ENCODE data around the gene IFITM5. TPM values are rescaled to one million over a fixed set of nuclear protein-coding genes. Genes with fewer than 3 reads are reported as not detected.

The IFITM5 gene
- total and polyA plus RNA-seq, 2 donors (not counting 1 experiment from before 2014, with no cell fraction given): not detected

DNA sequence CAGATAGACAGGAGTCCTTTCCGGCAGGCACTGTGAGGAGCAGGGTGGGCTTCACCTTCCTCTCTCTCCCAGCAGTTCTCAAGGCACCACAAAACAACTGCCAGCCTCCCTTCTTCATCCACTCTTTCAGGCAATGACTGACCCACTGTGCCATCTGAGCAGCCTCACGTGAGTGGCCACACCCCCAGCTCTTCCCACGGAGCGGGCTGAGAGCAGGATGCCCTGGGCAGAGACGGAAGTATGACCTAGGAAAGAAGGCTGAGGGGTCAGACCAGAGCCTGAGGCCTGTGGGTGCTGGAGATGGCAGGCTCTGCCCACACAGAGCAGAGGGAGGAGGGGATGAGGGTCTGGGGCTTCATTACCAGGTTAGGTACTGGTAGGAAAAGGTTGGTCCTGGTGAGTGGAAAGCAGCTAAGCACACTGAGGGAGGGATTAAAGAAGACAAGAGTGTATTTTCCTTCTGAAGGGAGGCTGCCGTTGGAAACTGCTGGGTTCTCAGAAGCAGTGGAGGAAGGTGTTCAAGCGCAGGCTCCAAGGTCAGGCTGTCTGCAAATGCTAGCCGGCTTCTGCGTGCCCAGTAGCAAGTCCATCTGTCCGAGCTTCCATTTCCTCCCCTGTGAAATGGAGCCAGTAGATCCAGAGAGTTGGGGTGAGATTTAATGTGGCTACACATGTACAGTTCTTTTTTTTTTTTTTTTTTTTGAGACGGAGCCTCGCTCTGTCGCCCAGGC, 16.5 kb downstream of the IFITM5 start:
- WGBS (ENCODE audit: insufficient coverage): 92% methylated on average over 8 of the region's 13 CpGs
- DNase-seq (no peak), ATAC-seq (ENCODE audit: low read depth) (no peak)
- ChIA-PET CTCF (interaction anchor here (1.5 to 3.3 kb wide), 2 partner anchors 11 to 32 kb away, joined by 4 to 19 read pairs; no protein-coding TSS in a partner anchor), POLR2A (interaction anchor here (0.7 to 2.2 kb wide), 3 partner anchors 8 to 15 kb away, joined by 4 to 8 read pairs (median 6); no protein-coding TSS in a partner anchor)
- no peak overlapping the region for H3K4me2 ChIP-seq (replicated peaks; ENCODE audit: low read depth, low read length, poor library complexity, severe bottlenecking)
- H3K36me3 ChIP-seq (replicated peaks in 1 of 2; ENCODE audit: control extremely low read depth in 1 of 2, control insufficient read depth in 1 of 2, extremely low read depth in 1 of 2, insufficient read depth in 2 of 2, low read length in 1 of 2): no peaks in the 10 kb centered on the region
- peaks cover 43 to 44% of the 10 kb centered on the region in 2 donors for H3K4me1 ChIP-seq (ENCODE audit: control insufficient read depth in 2 of 2, insufficient read depth in 2 of 2, low read length in 2 of 2)
- H3K27me3 ChIP-seq (replicated peaks in 1 of 4; ENCODE audit: control extremely low read depth in 1 of 4, control insufficient read depth in 3 of 4, insufficient read depth in 4 of 4, low read length in 3 of 4): peaks cover 0 to 61% (median 22%) of the 10 kb centered on the region in 4 experiments
- no peak for TF ChIP-seq EZH2 (IDR thresholded peaks at IDR 0.05; ENCODE audit: borderline replicate concordance, insufficient read depth, low read depth, low read length, poor library complexity, severe bottlenecking)
- TF ChIP-seq, protein P1, sequence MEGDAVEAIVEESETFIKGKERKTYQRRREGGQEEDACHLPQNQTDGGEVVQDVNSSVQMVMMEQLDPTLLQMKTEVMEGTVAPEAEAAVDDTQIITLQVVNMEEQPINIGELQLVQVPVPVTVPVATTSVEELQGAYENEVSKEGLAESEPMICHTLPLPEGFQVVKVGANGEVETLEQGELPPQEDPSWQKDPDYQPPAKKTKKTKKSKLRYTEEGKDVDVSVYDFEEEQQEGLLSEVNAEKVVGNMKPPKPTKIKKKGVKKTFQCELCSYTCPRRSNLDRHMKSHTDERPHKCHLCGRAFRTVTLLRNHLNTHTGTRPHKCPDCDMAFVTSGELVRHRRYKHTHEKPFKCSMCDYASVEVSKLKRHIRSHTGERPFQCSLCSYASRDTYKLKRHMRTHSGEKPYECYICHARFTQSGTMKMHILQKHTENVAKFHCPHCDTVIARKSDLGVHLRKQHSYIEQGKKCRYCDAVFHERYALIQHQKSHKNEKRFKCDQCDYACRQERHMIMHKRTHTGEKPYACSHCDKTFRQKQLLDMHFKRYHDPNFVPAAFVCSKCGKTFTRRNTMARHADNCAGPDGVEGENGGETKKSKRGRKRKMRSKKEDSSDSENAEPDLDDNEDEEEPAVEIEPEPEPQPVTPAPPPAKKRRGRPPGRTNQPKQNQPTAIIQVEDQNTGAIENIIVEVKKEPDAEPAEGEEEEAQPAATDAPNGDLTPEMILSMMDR (IDR thresholded peaks at IDR 0.05): no peak
- peaks cover 0 to 21% (median 0%) of the 10 kb centered on the region in 3 donors for H3K9me3 ChIP-seq (ENCODE audit: control extremely low read depth in 1 of 3, control insufficient read depth in 2 of 3, insufficient read depth in 1 of 3, low read length in 2 of 3)
- peak overlapping the region in 1 of 5 experiments; percentile 5 for H3K4me3 ChIP-seq (ENCODE audit: control extremely low read depth in 1 of 5, extremely low read depth in 1 of 5, insufficient read depth in 1 of 5, low read depth in 2 of 5, low read length in 4 of 5)
- H3K79me2 ChIP-seq (ENCODE audit: control insufficient read depth, insufficient read depth, low read length): no peaks in the 10 kb centered on the region
- H3K4me1 Mint-ChIP-seq: peaks cover 33% of the 10 kb centered on the region
- intact Hi-C loops (cut with micrococcal nuclease): no loop called here
- H2AFZ ChIP-seq (ENCODE audit: insufficient read depth, low read depth, low read length, poor library complexity, severe bottlenecking): no peak overlapping the region
- H4K20me1 ChIP-seq (ENCODE audit: control insufficient read depth, insufficient read depth, low read length, poor library complexity, severe bottlenecking): peaks cover 5% of the 10 kb centered on the region
- peak overlapping the region; percentile 2 for H3K4me3 Mint-ChIP-seq
- H3K27ac ChIP-seq (ENCODE audit: low read length in 2 of 2): no peak overlapping the region
- peaks cover 35% of the 10 kb centered on the region for H3K27me3 Mint-ChIP-seq
- no peak overlapping the region for H3K9ac ChIP-seq (ENCODE audit: low read length)
- no peaks in the 10 kb centered on the region for H3K9me3 Mint-ChIP-seq (ENCODE audit: insufficient read depth)
- H3K27ac Mint-ChIP-seq: no peak overlapping the region

DNA sequence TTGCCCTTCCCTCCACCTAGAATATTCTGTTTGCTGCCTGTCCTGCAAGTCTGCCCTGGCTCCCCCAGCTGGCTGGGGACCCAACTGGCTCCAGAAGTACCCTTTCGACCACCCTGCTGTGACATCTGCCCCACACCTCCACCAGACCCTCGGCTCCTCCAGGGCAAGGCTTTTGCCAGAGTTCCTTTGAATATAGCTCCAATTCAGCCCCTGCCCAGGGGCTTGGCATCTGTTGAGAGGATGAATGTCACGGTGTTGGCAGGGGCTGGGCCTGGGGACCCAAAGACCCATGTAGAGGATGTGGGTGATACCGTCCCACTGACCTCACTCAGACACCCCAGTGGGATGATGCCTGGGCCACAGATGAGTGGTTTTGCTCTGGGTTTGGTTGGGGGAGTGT, 17.2 kb downstream of the IFITM5 start:
- Mint-ChIP-seq H3K27ac (no peak overlapping the region), H3K27me3 (peaks cover 35% of the 10 kb centered on the region), H3K9me3 (ENCODE audit: insufficient read depth) (no peaks in the 10 kb centered on the region), H3K4me3 (peak overlapping the region; percentile 78), H3K4me1 (peaks cover 35% of the 10 kb centered on the region)
- ChIA-PET CTCF (interaction anchor here (1.5 to 3.9 kb wide), 3 partner anchors 11 to 31 kb away, joined by 4 to 34 read pairs (median 19); no protein-coding TSS in a partner anchor), POLR2A (interaction anchor here (2.2 kb wide), 1 partner anchor 14 kb away, joined by 8 read pairs; no protein-coding TSS in a partner anchor)
- DNase-seq: no peak
- Histone ChIP-seq H3K9ac (ENCODE audit: low read length) (no peak overlapping the region), H3K9me3 (ENCODE audit: control extremely low read depth in 1 of 3, control insufficient read depth in 2 of 3, insufficient read depth in 1 of 3, low read length in 2 of 3) (peaks cover 0 to 21% (median 0%) of the 10 kb centered on the region in 3 donors), H2AFZ (ENCODE audit: insufficient read depth, low read depth, low read length, poor library complexity, severe bottlenecking) (no peak overlapping the region), H3K4me1 (ENCODE audit: control insufficient read depth in 2 of 2, insufficient read depth in 2 of 2, low read length in 2 of 2) (peaks cover 37 to 39% of the 10 kb centered on the region in 2 donors), H3K27me3 (replicated peaks in 1 of 4; ENCODE audit: control extremely low read depth in 1 of 4, control insufficient read depth in 3 of 4, insufficient read depth in 4 of 4, low read length in 3 of 4) (peaks cover 0 to 59% (median 21%) of the 10 kb centered on the region in 4 experiments), H3K27ac (ENCODE audit: low read length in 2 of 2) (no peak overlapping the region), H3K4me3 (ENCODE audit: control extremely low read depth in 1 of 5, extremely low read depth in 1 of 5, insufficient read depth in 1 of 5, low read depth in 2 of 5, low read length in 4 of 5) (peak overlapping the region in 1 of 5 experiments; percentile 5), H3K36me3 (replicated peaks in 1 of 2; ENCODE audit: control extremely low read depth in 1 of 2, control insufficient read depth in 1 of 2, extremely low read depth in 1 of 2, insufficient read depth in 2 of 2, low read length in 1 of 2) (no peaks in the 10 kb centered on the region), H4K20me1 (ENCODE audit: control insufficient read depth, insufficient read depth, low read length, poor library complexity, severe bottlenecking) (peaks cover 5% of the 10 kb centered on the region), H3K79me2 (ENCODE audit: control insufficient read depth, insufficient read depth, low read length) (no peaks in the 10 kb centered on the region), H3K4me2 (replicated peaks; ENCODE audit: low read depth, low read length, poor library complexity, severe bottlenecking) (peak overlapping the region; percentile 85)
- ATAC-seq (ENCODE audit: low read depth): no peak
- TF ChIP-seq, protein P1 (IDR thresholded peaks at IDR 0.05): no peak
- TF ChIP-seq EZH2 (IDR thresholded peaks at IDR 0.05; ENCODE audit: borderline replicate concordance, insufficient read depth, low read depth, low read length, poor library complexity, severe bottlenecking): no peak
- WGBS (ENCODE audit: insufficient coverage): no CpG with 5 or more reads among the region's 4 CpGs
- intact Hi-C loops (cut with micrococcal nuclease): no loop called here
